ENCODE results near the gene ELF1.
"Not testable (repeated sequence)": the region's sequence is repeated elsewhere in the genome, so short reads cannot be mapped to it uniquely, and the experiment has no call there.

Gene ELF1

GRCh38 chr13:40886017-40886416 lies 133.1 kb downstream of the ELF1 start:
- DNase-seq (ENCODE audit: low read depth): no peak

GRCh38 chr13:40884175-40884574 lies 134.9 kb downstream of the ELF1 start:
- DNase-seq (ENCODE audit: low read depth): not testable (repeated sequence)

Measured in activated T-cell treated with anti-CD3 and anti-CD28 coated beads for 1 hour (primary cell).